BLaER1 (cell line): ENCODE data around the gene TMEM201.

Experiments
- H3K27ac ChIP-seq: shearing (Covaris generic); formaldehyde crosslinking; 2 replicates; pipeline ENCODE4 v1.8.1; 2022
- H3K27me3 ChIP-seq: shearing (Covaris generic); formaldehyde crosslinking; 2 replicates; pipeline ENCODE4 v1.8.1; 2022
- H3K36me3 ChIP-seq: shearing (Covaris generic); formaldehyde crosslinking; 2 replicates; pipeline ENCODE4 v1.8.1; 2022
- H3K4me1 ChIP-seq: shearing (Covaris generic); formaldehyde crosslinking; 2 replicates; pipeline ENCODE4 v1.8.1; 2022
- H3K4me2 ChIP-seq: shearing (Covaris generic); formaldehyde crosslinking; 2 replicates; pipeline ENCODE4 v1.8.1; 2022
- H3K4me3 ChIP-seq: shearing (Covaris generic); formaldehyde crosslinking; 2 replicates; pipeline ENCODE4 v1.8.1; 2022
- H3K9ac ChIP-seq: shearing (Covaris generic); formaldehyde crosslinking; 2 replicates; pipeline ENCODE4 v1.8.1; 2022
- H3K9me3 ChIP-seq: shearing (Covaris generic); formaldehyde crosslinking; 2 replicates; pipeline ENCODE4 v1.8.1; 2022
- H4K20me1 ChIP-seq: shearing (Covaris generic); formaldehyde crosslinking; 2 replicates; pipeline ENCODE4 v1.8.1; 2022
- Cebpa-rat ChIP-seq: shearing (Covaris generic); IDR thresholded peaks from 2 replicates; pipeline ENCODE4 v1.8.1; 2022

TMEM201 gene

GRCh38 chr1:9606458-9606857 is 17.7 kb downstream of the TMEM201 start:
- H3K36me3 ChIP-seq, result peaks cover 100% of the 10 kb centered on the region
- H3K4me3 ChIP-seq, result no peak overlapping the region
- H3K27me3 ChIP-seq, result no peaks in the 10 kb centered on the region
- H3K9ac ChIP-seq, result no peak overlapping the region
- H3K4me2 ChIP-seq, result no peak overlapping the region
- H3K27ac ChIP-seq, result no peak overlapping the region
- TF ChIP-seq Cebpa-rat, result no peak
- H3K4me1 ChIP-seq, result 0 out of 2 replicates have a peak, but pooled peaks cover 6% of the 10 kb centered on the region
- no peaks in the 10 kb centered on the region for H3K9me3 ChIP-seq
- H4K20me1 ChIP-seq, result peaks cover 92% of the 10 kb centered on the region

- H3K9ac ChIP-seq, result no peak overlapping the region
- H3K9me3 ChIP-seq, result no peaks in the 10 kb centered on the region
- peaks cover 100% of the 10 kb centered on the region for H3K36me3 ChIP-seq
These were observed 18.2 kb downstream of the TMEM201 start for GRCh38 chr1:9606948-9607347.

GRCh38 chr1:9607352-9607751 is 18.6 kb downstream of the TMEM201 start:
- no peaks in the 10 kb centered on the region for H3K9me3 ChIP-seq
- peaks cover 86% of the 10 kb centered on the region for H4K20me1 ChIP-seq
- peaks cover 100% of the 10 kb centered on the region for H3K36me3 ChIP-seq
- no peak for TF ChIP-seq Cebpa-rat
- no peak overlapping the region for H3K4me2 ChIP-seq
- H3K4me3 ChIP-seq, result no peak overlapping the region
- H3K4me1 ChIP-seq, result no peaks in the 10 kb centered on the region
- no peak overlapping the region for H3K27ac ChIP-seq
- no peak overlapping the region for H3K9ac ChIP-seq
- H3K27me3 ChIP-seq, result no peaks in the 10 kb centered on the region

More at GRCh38 chr1:9606948-9607347, 18.2 kb downstream of the TMEM201 start:
- no peaks in the 10 kb centered on the region for H3K27me3 ChIP-seq
- no peak overlapping the region for H3K4me2 ChIP-seq
- H3K4me1 ChIP-seq, result 0 out of 2 replicates have a peak, but pooled peaks cover under 1% of the 10 kb centered on the region
- no peak for TF ChIP-seq Cebpa-rat
- H3K27ac ChIP-seq, result no peak overlapping the region
- H4K20me1 ChIP-seq, result peaks cover 87% of the 10 kb centered on the region
- no peak overlapping the region for H3K4me3 ChIP-seq

DNA sequence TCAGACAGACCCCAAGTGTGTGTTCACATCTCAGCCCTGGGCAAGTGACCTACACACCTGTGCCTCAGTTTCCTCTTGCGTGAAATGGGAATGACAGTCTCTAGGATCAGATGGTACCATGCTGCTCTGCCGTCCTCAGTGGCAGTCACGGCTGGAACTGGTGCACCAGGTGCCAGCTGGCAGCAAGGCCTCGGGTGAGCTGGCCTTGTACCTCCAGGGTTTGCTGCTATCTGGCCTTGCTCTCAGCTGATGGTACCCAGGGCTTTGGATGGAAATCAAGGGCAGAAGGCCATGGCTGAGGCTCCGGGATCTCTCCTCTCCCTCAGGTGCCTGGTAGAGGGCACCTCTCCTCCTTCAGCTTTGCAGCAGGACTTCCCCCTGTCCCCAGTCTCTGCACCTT is 21.3 kb downstream of the TMEM201 start:
- Histone ChIP-seq H3K27me3 (no peaks in the 10 kb centered on the region), H3K4me3 (no peak overlapping the region), H3K4me2 (no peak overlapping the region), H4K20me1 (peaks cover 77% of the 10 kb centered on the region), H3K36me3 (peaks cover 100% of the 10 kb centered on the region), H3K9ac (no peak overlapping the region), H3K4me1 (no peaks in the 10 kb centered on the region), H3K27ac (no peak overlapping the region), H3K9me3 (no peaks in the 10 kb centered on the region)
- TF ChIP-seq Cebpa-rat, result no peak

- H3K9me3 ChIP-seq, result no peaks in the 10 kb centered on the region
- no peak for TF ChIP-seq Cebpa-rat
- H3K4me3 ChIP-seq, result no peak overlapping the region
- no peaks in the 10 kb centered on the region for H3K27me3 ChIP-seq
- peaks cover 77% of the 10 kb centered on the region for H4K20me1 ChIP-seq
- H3K27ac ChIP-seq, result no peak overlapping the region
- 0 out of 2 replicates have a peak, but pooled peaks cover 3% of the 10 kb centered on the region for H3K4me1 ChIP-seq
- no peak overlapping the region for H3K9ac ChIP-seq
- H3K4me2 ChIP-seq, result no peak overlapping the region
- peaks cover 97% of the 10 kb centered on the region for H3K36me3 ChIP-seq
These were observed 21.8 kb downstream of the TMEM201 start for GRCh38 chr1:9610548-9610947.

- Histone ChIP-seq H3K4me2 (no peak overlapping the region), H3K27ac (no peak overlapping the region), H3K4me3 (no peak overlapping the region), H3K27me3 (no peaks in the 10 kb centered on the region), H3K9ac (no peak overlapping the region), H3K4me1 (0 out of 2 replicates have a peak, but pooled peaks cover 8% of the 10 kb centered on the region), H3K36me3 (peaks cover 85% of the 10 kb centered on the region), H4K20me1 (peaks cover 65% of the 10 kb centered on the region), H3K9me3 (no peaks in the 10 kb centered on the region)
- no peak for TF ChIP-seq Cebpa-rat
These were observed 23.0 kb downstream of the TMEM201 start for GRCh38 chr1:9611716-9612115.

DNA sequence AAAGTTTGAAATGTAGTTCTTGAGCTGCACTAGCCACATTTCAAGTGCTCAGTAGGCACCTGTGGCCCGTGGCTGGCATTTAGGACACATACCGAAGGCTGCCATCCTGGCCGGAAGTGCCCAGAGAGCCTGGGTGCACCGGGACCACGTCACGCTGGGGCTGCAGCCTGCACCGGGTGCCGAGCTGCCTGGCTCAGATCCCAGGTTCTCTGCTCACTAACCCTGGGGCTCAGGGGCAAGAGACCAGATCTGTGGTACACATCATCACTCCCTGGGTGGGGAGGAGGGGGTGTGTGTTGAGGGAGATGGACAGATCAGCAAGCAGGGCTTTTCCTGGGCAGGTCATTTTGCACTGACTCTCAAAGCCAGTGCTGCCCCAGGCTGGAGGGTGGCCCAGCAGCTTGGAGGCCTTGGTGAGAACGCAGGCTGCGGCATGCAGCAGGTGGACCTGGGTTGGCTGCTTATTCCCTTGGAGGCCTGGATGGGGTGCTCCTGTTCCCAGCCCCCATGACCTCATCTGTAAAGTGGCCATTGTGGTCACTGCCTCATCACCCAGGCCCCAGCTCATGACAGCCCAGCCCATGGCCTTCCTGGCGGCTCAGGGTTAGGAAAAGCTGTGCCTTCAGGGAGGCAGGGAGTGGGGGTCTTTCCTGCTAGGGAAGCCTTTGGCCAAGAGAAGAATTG is 23.6 kb downstream of the TMEM201 start:
- Histone ChIP-seq H3K4me3 (no peak overlapping the region), H3K27ac (no peak overlapping the region), H4K20me1 (peaks cover 59% of the 10 kb centered on the region), H3K9me3 (no peaks in the 10 kb centered on the region), H3K9ac (no peak overlapping the region), H3K27me3 (no peaks in the 10 kb centered on the region), H3K4me1 (0 out of 2 replicates have a peak, but pooled peaks cover 8% of the 10 kb centered on the region), H3K36me3 (peaks cover 80% of the 10 kb centered on the region), H3K4me2 (no peak overlapping the region)
- no peak for TF ChIP-seq Cebpa-rat

GRCh38 chr1:9612871-9613624 is 24.3 kb downstream of the TMEM201 start:
- no peak overlapping the region for H3K27ac ChIP-seq
- H3K9me3 ChIP-seq, result no peaks in the 10 kb centered on the region
- TF ChIP-seq Cebpa-rat, result no peak
- H4K20me1 ChIP-seq, result peaks cover 52% of the 10 kb centered on the region
- H3K9ac ChIP-seq, result no peak overlapping the region
- H3K4me1 ChIP-seq, result 0 out of 2 replicates have a peak, but pooled peaks cover 8% of the 10 kb centered on the region
- H3K4me2 ChIP-seq, result no peak overlapping the region
- H3K36me3 ChIP-seq, result peaks cover 72% of the 10 kb centered on the region
- H3K4me3 ChIP-seq, result no peak overlapping the region
- no peaks in the 10 kb centered on the region for H3K27me3 ChIP-seq

DNA sequence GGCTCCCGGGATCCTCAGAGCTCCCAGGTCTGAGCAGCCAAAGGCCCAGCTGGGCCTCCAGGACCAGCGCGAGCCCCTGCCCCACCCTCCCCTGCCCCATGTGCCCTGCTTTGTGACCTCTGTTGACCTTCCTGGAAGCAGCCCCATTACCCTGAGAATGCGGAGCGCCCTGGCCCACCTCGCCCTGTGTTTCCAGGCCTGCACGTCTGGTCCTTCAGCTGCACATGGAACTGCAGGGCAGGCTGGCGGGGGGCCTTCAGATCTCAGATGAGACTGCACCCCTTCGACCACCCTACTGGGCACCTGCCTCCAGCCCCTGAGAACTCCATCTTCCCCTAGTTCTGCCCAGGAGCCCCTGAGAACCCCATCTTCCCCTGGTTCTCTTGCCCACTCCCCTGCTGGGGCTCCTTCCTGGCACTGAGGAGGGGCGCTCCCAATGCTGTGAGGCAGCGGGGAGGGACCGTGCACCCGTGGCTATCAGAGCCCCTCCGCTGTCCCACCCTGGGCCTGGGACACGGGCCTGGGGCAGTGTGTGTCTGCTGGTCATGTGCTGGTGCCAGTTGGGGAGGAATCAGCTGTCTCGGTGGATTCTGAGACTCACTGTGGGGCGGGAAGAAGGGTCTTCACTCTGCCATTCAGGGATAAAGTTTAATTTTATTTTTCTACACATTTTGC is 25.1 kb downstream of the TMEM201 start:
- Histone ChIP-seq H3K9me3 (no peaks in the 10 kb centered on the region), H3K27me3 (no peaks in the 10 kb centered on the region), H3K4me3 (no peak overlapping the region), H3K4me2 (no peak overlapping the region), H3K27ac (no peak overlapping the region), H4K20me1 (peaks cover 45% of the 10 kb centered on the region), H3K9ac (no peak overlapping the region), H3K36me3 (peaks cover 65% of the 10 kb centered on the region), H3K4me1 (0 out of 2 replicates have a peak, but pooled peaks cover 8% of the 10 kb centered on the region)
- no peak for TF ChIP-seq Cebpa-rat
